ENCODE results near the gene FAIM. TPM values are rescaled to one million over a fixed set of nuclear protein-coding genes. Genes with fewer than 3 reads are reported as not detected.
"Not testable (repeated sequence)": the region's sequence is repeated elsewhere in the genome, so short reads cannot be mapped to it uniquely, and the experiment has no call there.

The FAIM gene
- total RNA-seq, 2 donors from 2014 or later: 6.8 to 9.6 TPM

GRCh38 chr3:138675393-138675792, 66.8 kb downstream of the FAIM start:
- Mint-ChIP-seq H3K4me3 (no peak overlapping the region), H3K36me3 (peaks cover 32% of the 10 kb centered on the region)

GRCh38 chr3:138678086-138678485, 69.5 kb downstream of the FAIM start:
- Mint-ChIP-seq H3K27me3 (no peaks in the 10 kb centered on the region), H3K4me1 (ENCODE audit: low read depth in 2 of 2) (no peaks in the 10 kb centered on the region), H3K4me3 (no peak overlapping the region), H3K27ac (no peak overlapping the region), H3K9me3 (peaks cover 3% of the 10 kb centered on the region), H3K36me3 (peaks cover 41% of the 10 kb centered on the region)
- ATAC-seq: no peak
- DNase-seq (ENCODE audit: low spot score): no peak

More at GRCh38 chr3:138675393-138675792, 66.8 kb downstream of the FAIM start:
- DNase-seq (ENCODE audit: low spot score) (no peak), ATAC-seq (no peak)
- H3K27me3 Mint-ChIP-seq: no peaks in the 10 kb centered on the region
- peaks cover 3% of the 10 kb centered on the region for H3K9me3 Mint-ChIP-seq
- no peak overlapping the region for H3K27ac Mint-ChIP-seq
- no peaks in the 10 kb centered on the region for H3K4me1 Mint-ChIP-seq (ENCODE audit: low read depth in 2 of 2)

GRCh38 chr3:138678874-138679392, 70.4 kb downstream of the FAIM start:
- no peak for ATAC-seq
- H3K4me3 Mint-ChIP-seq: no peak overlapping the region
- peaks cover 38% of the 10 kb centered on the region for H3K36me3 Mint-ChIP-seq
- no peaks in the 10 kb centered on the region for H3K4me1 Mint-ChIP-seq (ENCODE audit: low read depth in 2 of 2)
- peaks cover 3% of the 10 kb centered on the region for H3K9me3 Mint-ChIP-seq
- no peak for DNase-seq (ENCODE audit: low spot score)
- no peak overlapping the region for H3K27ac Mint-ChIP-seq
- H3K27me3 Mint-ChIP-seq: no peaks in the 10 kb centered on the region

GRCh38 chr3:138680974-138681373, 72.4 kb downstream of the FAIM start:
- H3K27me3 Mint-ChIP-seq; H3K9me3 Mint-ChIP-seq; H3K4me1 Mint-ChIP-seq (ENCODE audit: low read depth in 2 of 2); ATAC-seq; H3K27ac Mint-ChIP-seq; DNase-seq (ENCODE audit: low spot score); H3K4me3 Mint-ChIP-seq: not testable (repeated sequence)
- peaks cover 20% of the 10 kb centered on the region for H3K36me3 Mint-ChIP-seq

- Mint-ChIP-seq H3K9me3 (no peaks in the 10 kb centered on the region), H3K27ac (no peak overlapping the region), H3K36me3 (peaks cover 15% of the 10 kb centered on the region), H3K27me3 (no peaks in the 10 kb centered on the region), H3K4me1 (ENCODE audit: low read depth in 2 of 2) (peaks cover 1 to 2% of the 10 kb centered on the region in 2 donors), H3K4me3 (no peak overlapping the region)
- ATAC-seq (no peak), DNase-seq (ENCODE audit: low spot score) (no peak)
Observed at GRCh38 chr3:138681463-138682220, 73.1 kb downstream of the FAIM start.

GRCh38 chr3:138682648-138683047, 74.1 kb downstream of the FAIM start:
- ATAC-seq: no peak
- peaks cover 12% of the 10 kb centered on the region for H3K36me3 Mint-ChIP-seq
- no peak overlapping the region for H3K27ac Mint-ChIP-seq
- no peak for DNase-seq (ENCODE audit: low spot score)
- H3K9me3 Mint-ChIP-seq: no peaks in the 10 kb centered on the region
- H3K4me1 Mint-ChIP-seq (ENCODE audit: low read depth in 2 of 2): peaks cover 10 to 12% of the 10 kb centered on the region in 2 donors
- no peak overlapping the region for H3K4me3 Mint-ChIP-seq
- no peaks in the 10 kb centered on the region for H3K27me3 Mint-ChIP-seq

Other genes starting within 250 kb of the FAIM start
- not detected for gene ESYT3, start 174.2 kb upstream of the FAIM start, total RNA-seq
- gene CEP70, start 14.5 kb upstream of the FAIM start, total RNA-seq: 10 to 100 TPM in 1 of 2 donors, 1 to 10 TPM in 1; 9.9 to 10.5 TPM
- 10 to 100 TPM; 22.8 to 42.7 TPM for gene PIK3CB, start 226.2 kb downstream of the FAIM start, total RNA-seq

Measured in natural killer cell treated with Interleukin-12 subunit alpha and Interleukin-12 subunit beta and Interleukin-15 and Interleukin-18, amount 100 ng/mL, for 72 hours (primary cell).